Tibial nerve (tissue), 4 donors: ENCODE data around the gene CORO2B.

ENCODE experiments used
- CTCF ChIP-seq, 5 experiments: fragments of 200-600 bp in 3 of 5; fragments of 450-650 bp in 2 of 5; sonication (generic) in 3 of 5; IDR thresholded peaks; one replicate each; pipeline ENCODE4 v1.5.1; 2016 to 2019; ENCODE audit warnings: antibody characterized with exemption in 5 of 5, mild to moderate bottlenecking in 3 of 5, moderate library complexity in 2 of 5
- EP300 ChIP-seq, 2 donors: sonication (generic); formaldehyde crosslinking; IDR thresholded peaks; one replicate each; pipeline ENCODE4 v1.6.1; 2017; ENCODE audit warnings: antibody characterized with exemption in 2 of 2, mild to moderate bottlenecking in 1 of 2
- POLR2A ChIP-seq, 2 donors: fragments of 450-650 bp; IDR thresholded peaks; one replicate each; pipeline ENCODE4 v1.6.1; 2017; ENCODE audit warnings: antibody characterized with exemption in 2 of 2, mild to moderate bottlenecking in 2 of 2, moderate library complexity in 2 of 2

GRCh38 chr15:68531387-68532179 lies 47.2 kb upstream of the CORO2B start:
- TF ChIP-seq POLR2A (IDR thresholded peaks at IDR 0.05) (no peak), CTCF (IDR thresholded peaks at IDR 0.05) (no peak), EP300 (IDR thresholded peaks at IDR 0.05) (no peak)
